IMR-90 (cell line): ENCODE results near the gene PHC2. TPM values are rescaled to one million over a fixed set of nuclear protein-coding genes. Genes with fewer than 3 reads are reported as not detected.

Source experiments
- ATAC-seq: fragments of 200-7000 bp; cut with Tn5 transposase; 2 replicates; pipeline ENCODE4 v1.9.1; 2020; ENCODE audit warnings: low read depth, mild to moderate bottlenecking, moderate library complexity
- BruUV-seq: library from RNA; stranded (reverse); fragments of 400-500 nt; replicated peaks from 2 replicates; lab custom pipeline; 2021; lab: Mats Ljungman, UMichigan
- CTCF ChIA-PET: fragments of 300-600 bp; formaldehyde crosslinking; extraction: SDS; loops from one replicate; lab custom pipeline; 2021; ENCODE audit warnings: antibody characterized with exemption; lab: Yijun Ruan, JAX
- POLR2A ChIA-PET: fragments of 300-600 bp; sonication (Branson Sonifier 250); formaldehyde crosslinking; loops from one replicate; lab custom pipeline; 2022; ENCODE audit warnings: antibody characterized with exemption; ENCODE audit not compliant: unreplicated experiment; lab: Charles Lee
- DNase-seq: peaks from one replicate; pipeline ENCODE4 v3.0.0; 2013
- H2AFZ ChIP-seq: replicated peaks from 2 replicates; pipeline ENCODE3; 2013; ENCODE audit warnings: low read length, mild to moderate bottlenecking; ENCODE audit not compliant: poor library complexity
- H2AK5ac ChIP-seq: 2 replicates; pipeline ENCODE4 v1.6.1; 2013; ENCODE audit warnings: low read depth, low read length, inconsistent platforms
- H2AK9ac ChIP-seq: replicated peaks from 2 replicates; pipeline ENCODE3; 2013; ENCODE audit warnings: mild to moderate bottlenecking, low read depth, low read length, moderate library complexity; ENCODE audit not compliant: poor library complexity
- H2BK120ac ChIP-seq: 2 replicates; pipeline ENCODE4 v1.6.1; 2013; ENCODE audit warnings: low read depth, low read length, inconsistent platforms
- H2BK15ac ChIP-seq: 3 replicates; pipeline ENCODE4 v1.6.1; 2013; ENCODE audit warnings: low read depth, low read length, inconsistent platforms
- H2BK20ac ChIP-seq: 2 replicates; pipeline ENCODE4 v1.6.1; 2013; ENCODE audit warnings: low read depth, mild to moderate bottlenecking, inconsistent platforms, low read length, moderate library complexity
- H2BK5ac ChIP-seq: 2 replicates; pipeline ENCODE4 v1.6.1; 2013; ENCODE audit warnings: mild to moderate bottlenecking, low read depth, low read length, inconsistent platforms; ENCODE audit not compliant: poor library complexity, severe bottlenecking
- H3K14ac ChIP-seq: replicated peaks from 2 replicates; pipeline ENCODE4 v1.6.1; 2013; ENCODE audit warnings: low read depth, low read length, inconsistent platforms
- H3K18ac ChIP-seq: 2 replicates; pipeline ENCODE4 v1.6.1; 2013; ENCODE audit warnings: low read depth, low read length, control low read depth
- H3K23ac ChIP-seq: 2 replicates; pipeline ENCODE4 v1.6.1; 2013; ENCODE audit warnings: low read depth, low read length, inconsistent platforms
- H3K27ac ChIP-seq: 2 replicates; pipeline ENCODE4 v1.5.1; 2013; ENCODE audit warnings: mild to moderate bottlenecking, control low read depth, low read length; ENCODE audit not compliant: insufficient read depth
- H3K27me3 ChIP-seq: 2 replicates; pipeline ENCODE4 v1.6.1; 2013; ENCODE audit warnings: low read length; ENCODE audit not compliant: control insufficient read depth, insufficient read depth
- H3K36me3 ChIP-seq: 2 replicates; pipeline ENCODE4 v1.6.1; 2013; ENCODE audit warnings: low read length, mixed read lengths; ENCODE audit not compliant: control insufficient read depth, insufficient read depth
- H3K4ac ChIP-seq: 2 replicates; pipeline ENCODE4 v1.6.1; 2013; ENCODE audit warnings: low read depth, low read length, inconsistent platforms
- H3K4me1 ChIP-seq: 2 replicates; pipeline ENCODE4 v1.6.1; 2013; ENCODE audit warnings: low read length, mixed read lengths; ENCODE audit not compliant: control insufficient read depth, insufficient read depth
- H3K4me2 ChIP-seq: 2 replicates; pipeline ENCODE4 v1.6.1; 2013; ENCODE audit warnings: low read depth, mild to moderate bottlenecking, control low read depth, low read length, moderate library complexity
- H3K4me3 ChIP-seq: 2 replicates; pipeline ENCODE4 v1.5.1; 2013; ENCODE audit warnings: low read depth, mild to moderate bottlenecking, control low read depth, low read length, moderate library complexity; ENCODE audit not compliant: insufficient read depth
- H3K56ac ChIP-seq: 2 replicates; pipeline ENCODE4 v1.6.1; 2013; ENCODE audit warnings: low read length, inconsistent platforms; ENCODE audit not compliant: insufficient read depth; ENCODE audit errors: extremely low read depth
- H3K79me1 ChIP-seq, 2 experiments: 2 replicates each; pipeline ENCODE4 v1.6.1; 2013; ENCODE audit warnings: low read length in 2 of 2, inconsistent platforms in 1 of 2, low read depth in 1 of 2
- H3K9ac ChIP-seq: 2 replicates; pipeline ENCODE4 v1.6.1; 2013; ENCODE audit warnings: low read depth, low read length, control low read depth
- H3K9me1 ChIP-seq: 2 replicates; pipeline ENCODE4 v1.6.1; 2013; ENCODE audit warnings: low read length, inconsistent platforms; ENCODE audit not compliant: insufficient read depth
- H3K9me3 ChIP-seq: 2 replicates; pipeline ENCODE4 v1.6.1; 2013; ENCODE audit warnings: low read length; ENCODE audit not compliant: control insufficient read depth, insufficient read depth
- H4K20me1 ChIP-seq: 2 replicates; pipeline ENCODE4 v1.6.1; 2013; ENCODE audit warnings: low read length, inconsistent platforms; ENCODE audit not compliant: insufficient read depth
- H4K5ac ChIP-seq: 2 replicates; pipeline ENCODE4 v1.6.1; 2013; ENCODE audit warnings: mild to moderate bottlenecking, low read depth, low read length, control low read depth
- H4K8ac ChIP-seq, 2 experiments: 2 replicates each; pipeline ENCODE4 v1.6.1; 2013; ENCODE audit warnings: low read depth in 2 of 2, low read length in 2 of 2, control low read depth in 1 of 2, inconsistent platforms in 1 of 2
- H4K91ac ChIP-seq: 2 replicates; pipeline ENCODE4 v1.6.1; 2013; ENCODE audit warnings: low read depth, low read length, inconsistent platforms; ENCODE audit not compliant: insufficient read depth
- CHD1 ChIP-seq: IDR thresholded peaks from 2 replicates; pipeline ENCODE4 v1.6.1; 2012; ENCODE audit warnings: low read depth, low read length, improper control_type of control experiment
- FOS ChIP-seq: fragments of 150-350 bp; IDR thresholded peaks from 2 replicates; pipeline ENCODE4 v1.6.1; 2016; ENCODE audit warnings: low read depth, low read length
- MAZ ChIP-seq: IDR thresholded peaks from 2 replicates; pipeline ENCODE4 v1.6.1; 2012; ENCODE audit warnings: low read depth, mild to moderate bottlenecking, low read length, improper control_type of control experiment, moderate library complexity, borderline replicate concordance
- MXI1 ChIP-seq: IDR thresholded peaks from 2 replicates; pipeline ENCODE4 v1.6.1; 2012; ENCODE audit warnings: low read depth, mild to moderate bottlenecking, low read length, moderate library complexity, borderline replicate concordance
- NFE2L2 ChIP-seq: fragments of 150-350 bp; IDR thresholded peaks from 2 replicates; pipeline ENCODE4 v1.6.1; 2016; ENCODE audit warnings: low read depth, mild to moderate bottlenecking, low read length
- POLR2A ChIP-seq: IDR thresholded peaks from 2 replicates; pipeline ENCODE4 v1.6.1; 2012; ENCODE audit warnings: mild to moderate bottlenecking, low read depth, low read length
- RAD21 ChIP-seq: IDR thresholded peaks from 2 replicates; pipeline ENCODE4 v1.6.1; 2012; ENCODE audit warnings: low read length, improper control_type of control experiment
- RCOR1 ChIP-seq: IDR thresholded peaks from 2 replicates; pipeline ENCODE4 v1.6.1; 2012; ENCODE audit warnings: mild to moderate bottlenecking, low read length, improper control_type of control experiment; ENCODE audit not compliant: insufficient replicate concordance
- RFX5 ChIP-seq: IDR thresholded peaks from 2 replicates; pipeline ENCODE4 v1.8.0; 2012; ENCODE audit warnings: low read depth, mild to moderate bottlenecking, low read length, moderate library complexity
- WGBS, 2 experiments: methylation state at CpG; one replicate each; pipeline versions ENCODE4 v1.1.5 to v1.1.7; 2013; ENCODE audit warnings: missing lambda C conversion rate in 2 of 2; ENCODE audit not compliant: insufficient read length in 1 of 2; ENCODE audit errors: extremely low coverage in 2 of 2; 5-methylcytosine and 5-hydroxymethylcytosine counted together
- dilution Hi-C: fragments of 300-500 bp; cut with HindIII; formaldehyde crosslinking; loops from one replicate; pipeline ENCODE4 v1.14.3; 2018; ENCODE audit warnings: low sequenced_read_pairs; ENCODE audit not compliant: unreplicated experiment
- in situ Hi-C: fragments of 300-500 bp; cut with MboI; formaldehyde crosslinking; loops from 3 replicates; pipeline ENCODE4 v1.14.3; 2019; ENCODE audit warnings: low sequenced_read_pairs, inconsistent platforms, mixed read lengths
- intact Hi-C: fragments of 100-400 bp; cut with micrococcal nuclease; formaldehyde crosslinking; loops from 2 replicates; pipeline ENCODE4 v1.10.0; 2022
- polyA plus RNA-seq, 3 experiments: library from polyadenylated mRNA; depleted of rRNA; stranded (reverse); fragments of >200 nt; gene quantifications; 2 replicates each; pipeline ENCODE4 v1.2.3, GENCODE V29; 2012; ENCODE audit warnings: low replicate concordance in 1 of 3
- total RNA-seq: library from RNA; depleted of rRNA; stranded (reverse); fragments of >200 nt; gene quantifications from 2 replicates; pipeline ENCODE4 v1.2.3, GENCODE V29; 2012
- TF ChIP-seq, protein P1 (sequence below): fragments of 150-350 bp; IDR thresholded peaks from 2 replicates; pipeline ENCODE4 v1.6.1; 2016; ENCODE audit warnings: low read depth, mild to moderate bottlenecking, low read length, moderate library complexity, borderline replicate concordance

PHC2 gene
- total and polyA plus RNA-seq, 2 of the 4 experiments (the other 2 are of a cell fraction) = 46.4 to 98.1 TPM

DNA sequence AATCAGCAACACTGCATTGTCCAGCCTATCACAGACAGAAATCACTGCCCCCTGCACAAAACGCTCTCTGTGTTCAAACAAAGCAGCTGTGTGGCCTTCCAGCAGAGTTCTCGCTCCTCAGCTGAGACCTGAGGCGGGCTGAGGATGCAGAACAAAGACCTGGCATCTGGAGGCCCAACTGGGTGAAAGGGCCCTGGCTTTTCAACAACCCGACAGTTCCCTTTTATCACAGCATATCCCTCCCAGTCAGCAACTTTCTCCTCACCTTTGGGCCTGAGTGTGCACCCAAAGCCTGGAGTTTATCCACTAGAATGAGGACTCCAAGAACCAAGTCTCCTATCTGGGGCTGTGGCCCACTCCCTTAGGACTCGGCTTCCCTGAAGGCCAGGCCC is 67.4 kb downstream of the PHC2 start:
- in situ Hi-C loops (no loop called here), dilution Hi-C loops (no loop called here), intact Hi-C loops (loop anchor here (10.0 kb wide), 1 partner anchor 269 kb away; no protein-coding TSS in a partner anchor)
- H2BK15ac ChIP-seq = no peak overlapping the region; the same call in 2 of the 3 replicates
- peak overlapping the region; percentile 28; the same call in 1 of the 2 replicates for H3K4ac ChIP-seq
- H4K20me1 ChIP-seq = no peaks in the 10 kb centered on the region
- H4K5ac ChIP-seq = peak overlapping the region; percentile 52; the same call in 1 of the 2 replicates
- H3K4me3 ChIP-seq = no peak overlapping the region
- peaks cover 4 to 14% of the 10 kb centered on the region in 2 experiments; a peak in 2 of 4 replicates for H3K79me1 ChIP-seq
- no peak overlapping the region for H3K4me2 ChIP-seq
- H2AFZ ChIP-seq = no peak overlapping the region
- DNase-seq = no peak
- H3K4me1 ChIP-seq = peaks cover 29% of the 10 kb centered on the region
- H2AK5ac ChIP-seq = peak overlapping the region; percentile 3; the same call in 1 of the 2 replicates
- peak overlapping the region; percentile 23; the same call in 1 of the 2 replicates for H3K14ac ChIP-seq
- no peak overlapping the region for H2BK5ac ChIP-seq
- TF ChIP-seq RAD21 = no peak
- no peak for TF ChIP-seq RCOR1
- no peak for TF ChIP-seq NFE2L2
- TF ChIP-seq MAZ = no peak
- TF ChIP-seq CHD1 = no peak
- TF ChIP-seq POLR2A = no peak
- TF ChIP-seq RFX5 = no peak
- no peak for TF ChIP-seq MXI1
- TF ChIP-seq FOS = no peak
- TF ChIP-seq, protein P1, sequence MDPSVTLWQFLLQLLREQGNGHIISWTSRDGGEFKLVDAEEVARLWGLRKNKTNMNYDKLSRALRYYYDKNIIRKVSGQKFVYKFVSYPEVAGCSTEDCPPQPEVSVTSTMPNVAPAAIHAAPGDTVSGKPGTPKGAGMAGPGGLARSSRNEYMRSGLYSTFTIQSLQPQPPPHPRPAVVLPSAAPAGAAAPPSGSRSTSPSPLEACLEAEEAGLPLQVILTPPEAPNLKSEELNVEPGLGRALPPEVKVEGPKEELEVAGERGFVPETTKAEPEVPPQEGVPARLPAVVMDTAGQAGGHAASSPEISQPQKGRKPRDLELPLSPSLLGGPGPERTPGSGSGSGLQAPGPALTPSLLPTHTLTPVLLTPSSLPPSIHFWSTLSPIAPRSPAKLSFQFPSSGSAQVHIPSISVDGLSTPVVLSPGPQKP = no peak
- H3K9me3 ChIP-seq = no peaks in the 10 kb centered on the region
- no peak for ATAC-seq
- POLR2A ChIA-PET = interaction anchor here (0.6 to 1.1 kb wide), 2 partner anchors 26 to 38 kb away, joined by 3 read pairs; no protein-coding TSS in a partner anchor
- peak overlapping the region; percentile 42; the same call in 1 of the 2 replicates for H2BK20ac ChIP-seq
- H3K56ac ChIP-seq = no peak overlapping the region
- H2AK9ac ChIP-seq = no peak overlapping the region
- peak overlapping the region; percentile 35; the same call in 1 of the 2 replicates for H3K27ac ChIP-seq
- CTCF ChIA-PET = interaction anchor here (1.9 kb wide), 1 partner anchor 68 kb away, joined by 7 read pairs; no protein-coding TSS in a partner anchor
- H3K9ac ChIP-seq = no peak overlapping the region; the same call in 1 of the 2 replicates
- 66% methylated on average over 4 of the region's 5 CpGs; no CpG with 5 or more reads in 1 of the 2 experiments for WGBS, 2 experiments
- H3K23ac ChIP-seq = peak overlapping the region; percentile 51; the same call in 1 of the 2 replicates
- H3K27me3 ChIP-seq = no peaks in the 10 kb centered on the region
- peaks cover 19% of the 10 kb centered on the region for H3K9me1 ChIP-seq
- H2BK120ac ChIP-seq = peak overlapping the region; percentile 63; the same call in 1 of the 2 replicates
- peak overlapping the region; percentile 30; the same call in 1 of the 2 replicates for H3K18ac ChIP-seq
- H4K91ac ChIP-seq = peak overlapping the region; percentile 63
- H3K36me3 ChIP-seq = no peaks in the 10 kb centered on the region; the same call in 1 of the 2 replicates
- BruUV-seq = no TSS peak
- H4K8ac ChIP-seq = peak overlapping the region in 1 of 2 experiments; percentile 33; a peak in 1 of 4 replicates
